Measurements from ENCODE around the gene MVB12B.
"Not testable (repeated sequence)": the region's sequence is repeated elsewhere in the genome, so short reads cannot be mapped to it uniquely, and the experiment has no call there.

MVB12B gene

GRCh38 chr9:126526218-126527108 is 199.8 kb downstream of the MVB12B start:
- DNase-seq = no peak

- no peak for DNase-seq
Measured at GRCh38 chr9:126527109-126527825, 200.6 kb downstream of the MVB12B start.

- DNase-seq = no peak
Measured at GRCh38 chr9:126528111-126528510, 201.5 kb downstream of the MVB12B start.

- no peak for DNase-seq
Measured at GRCh38 chr9:126528915-126529314, 202.3 kb downstream of the MVB12B start.

GRCh38 chr9:126531035-126531571 is 204.5 kb downstream of the MVB12B start:
- DNase-seq = no peak

GRCh38 chr9:126531591-126531990 is 205.0 kb downstream of the MVB12B start:
- DNase-seq = no peak

GRCh38 chr9:126532019-126532462 is 205.4 kb downstream of the MVB12B start:
- no peak for DNase-seq

GRCh38 chr9:126532489-126532888 is 205.9 kb downstream of the MVB12B start:
- no peak for DNase-seq

- no peak for DNase-seq
Measured at GRCh38 chr9:126532951-126533925, 206.6 kb downstream of the MVB12B start.

GRCh38 chr9:126533926-126534310 is 207.3 kb downstream of the MVB12B start:
- DNase-seq = no peak

- no peak for DNase-seq
Measured at GRCh38 chr9:126534431-126535186, 208.0 kb downstream of the MVB12B start.

- DNase-seq = no peak
Measured at GRCh38 chr9:126536131-126536530, 209.5 kb downstream of the MVB12B start.

- no peak for DNase-seq
Measured at GRCh38 chr9:126536841-126537465, 210.3 kb downstream of the MVB12B start.

- no peak for DNase-seq
Measured at GRCh38 chr9:126538550-126538949, 211.9 kb downstream of the MVB12B start.

- DNase-seq = not testable (repeated sequence)
Measured at GRCh38 chr9:126540398-126540797, 213.8 kb downstream of the MVB12B start.

GRCh38 chr9:126543490-126543889 is 216.9 kb downstream of the MVB12B start:
- no peak for DNase-seq

GRCh38 chr9:126545106-126545505 is 218.5 kb downstream of the MVB12B start:
- DNase-seq = no peak

- no peak for DNase-seq
Measured at GRCh38 chr9:126546036-126546435, 219.4 kb downstream of the MVB12B start.

GRCh38 chr9:126548312-126548711 is 221.7 kb downstream of the MVB12B start:
- no peak for DNase-seq

GRCh38 chr9:126549246-126550006 is 222.8 kb downstream of the MVB12B start:
- no peak for DNase-seq

Measured in activated CD4-positive, alpha-beta T cell treated with anti-CD3 and anti-CD28 coated beads, Interleukin-2, amount 50 U/mL, for 1 hour (primary cell).